IMR-90 (cell line): Measurements from ENCODE around the gene NELL2. TPM values are rescaled to one million over a fixed set of nuclear protein-coding genes. Genes with fewer than 3 reads are reported as not detected.

Experiments
- ATAC-seq: fragments of 200-7000 bp; cut with Tn5 transposase; 2 replicates; pipeline ENCODE4 v1.9.1; 2020; ENCODE audit warnings: low read depth, mild to moderate bottlenecking, moderate library complexity
- BruUV-seq: library from RNA; stranded (reverse); fragments of 400-500 nt; replicated peaks from 2 replicates; lab custom pipeline; 2021; lab: Mats Ljungman, UMichigan
- CTCF ChIA-PET: fragments of 300-600 bp; formaldehyde crosslinking; extraction: SDS; loops from one replicate; lab custom pipeline; 2021; ENCODE audit warnings: antibody characterized with exemption; lab: Yijun Ruan, JAX
- POLR2A ChIA-PET: fragments of 300-600 bp; sonication (Branson Sonifier 250); formaldehyde crosslinking; loops from one replicate; lab custom pipeline; 2022; ENCODE audit warnings: antibody characterized with exemption; ENCODE audit not compliant: unreplicated experiment; lab: Charles Lee
- DNase-seq: peaks from one replicate; pipeline ENCODE4 v3.0.0; 2013
- H2AFZ ChIP-seq: replicated peaks from 2 replicates; pipeline ENCODE3; 2013; ENCODE audit warnings: low read length, mild to moderate bottlenecking; ENCODE audit not compliant: poor library complexity
- H2AK5ac ChIP-seq: 2 replicates; pipeline ENCODE4 v1.6.1; 2013; ENCODE audit warnings: low read depth, low read length, inconsistent platforms
- H2AK9ac ChIP-seq: replicated peaks from 2 replicates; pipeline ENCODE3; 2013; ENCODE audit warnings: mild to moderate bottlenecking, low read depth, low read length, moderate library complexity; ENCODE audit not compliant: poor library complexity
- H2BK120ac ChIP-seq: 2 replicates; pipeline ENCODE4 v1.6.1; 2013; ENCODE audit warnings: low read depth, low read length, inconsistent platforms
- H2BK15ac ChIP-seq: 3 replicates; pipeline ENCODE4 v1.6.1; 2013; ENCODE audit warnings: low read depth, low read length, inconsistent platforms
- H2BK20ac ChIP-seq: 2 replicates; pipeline ENCODE4 v1.6.1; 2013; ENCODE audit warnings: low read depth, mild to moderate bottlenecking, inconsistent platforms, low read length, moderate library complexity
- H2BK5ac ChIP-seq: 2 replicates; pipeline ENCODE4 v1.6.1; 2013; ENCODE audit warnings: mild to moderate bottlenecking, low read depth, low read length, inconsistent platforms; ENCODE audit not compliant: poor library complexity, severe bottlenecking
- H3K14ac ChIP-seq: replicated peaks from 2 replicates; pipeline ENCODE4 v1.6.1; 2013; ENCODE audit warnings: low read depth, low read length, inconsistent platforms
- H3K18ac ChIP-seq: 2 replicates; pipeline ENCODE4 v1.6.1; 2013; ENCODE audit warnings: low read depth, low read length, control low read depth
- H3K23ac ChIP-seq: 2 replicates; pipeline ENCODE4 v1.6.1; 2013; ENCODE audit warnings: low read depth, low read length, inconsistent platforms
- H3K27ac ChIP-seq: 2 replicates; pipeline ENCODE4 v1.5.1; 2013; ENCODE audit warnings: mild to moderate bottlenecking, control low read depth, low read length; ENCODE audit not compliant: insufficient read depth
- H3K27me3 ChIP-seq: 2 replicates; pipeline ENCODE4 v1.6.1; 2013; ENCODE audit warnings: low read length; ENCODE audit not compliant: control insufficient read depth, insufficient read depth
- H3K36me3 ChIP-seq: 2 replicates; pipeline ENCODE4 v1.6.1; 2013; ENCODE audit warnings: low read length, mixed read lengths; ENCODE audit not compliant: control insufficient read depth, insufficient read depth
- H3K4ac ChIP-seq: 2 replicates; pipeline ENCODE4 v1.6.1; 2013; ENCODE audit warnings: low read depth, low read length, inconsistent platforms
- H3K4me1 ChIP-seq: 2 replicates; pipeline ENCODE4 v1.6.1; 2013; ENCODE audit warnings: low read length, mixed read lengths; ENCODE audit not compliant: control insufficient read depth, insufficient read depth
- H3K4me2 ChIP-seq: 2 replicates; pipeline ENCODE4 v1.6.1; 2013; ENCODE audit warnings: low read depth, mild to moderate bottlenecking, control low read depth, low read length, moderate library complexity
- H3K4me3 ChIP-seq: 2 replicates; pipeline ENCODE4 v1.5.1; 2013; ENCODE audit warnings: low read depth, mild to moderate bottlenecking, control low read depth, low read length, moderate library complexity; ENCODE audit not compliant: insufficient read depth
- H3K56ac ChIP-seq: 2 replicates; pipeline ENCODE4 v1.6.1; 2013; ENCODE audit warnings: low read length, inconsistent platforms; ENCODE audit not compliant: insufficient read depth; ENCODE audit errors: extremely low read depth
- H3K79me1 ChIP-seq, 2 experiments: 2 replicates each; pipeline ENCODE4 v1.6.1; 2013; ENCODE audit warnings: low read length in 2 of 2, inconsistent platforms in 1 of 2, low read depth in 1 of 2
- H3K9ac ChIP-seq: 2 replicates; pipeline ENCODE4 v1.6.1; 2013; ENCODE audit warnings: low read depth, low read length, control low read depth
- H3K9me1 ChIP-seq: 2 replicates; pipeline ENCODE4 v1.6.1; 2013; ENCODE audit warnings: low read length, inconsistent platforms; ENCODE audit not compliant: insufficient read depth
- H3K9me3 ChIP-seq: 2 replicates; pipeline ENCODE4 v1.6.1; 2013; ENCODE audit warnings: low read length; ENCODE audit not compliant: control insufficient read depth, insufficient read depth
- H4K20me1 ChIP-seq: 2 replicates; pipeline ENCODE4 v1.6.1; 2013; ENCODE audit warnings: low read length, inconsistent platforms; ENCODE audit not compliant: insufficient read depth
- H4K5ac ChIP-seq: 2 replicates; pipeline ENCODE4 v1.6.1; 2013; ENCODE audit warnings: mild to moderate bottlenecking, low read depth, low read length, control low read depth
- H4K8ac ChIP-seq, 2 experiments: 2 replicates each; pipeline ENCODE4 v1.6.1; 2013; ENCODE audit warnings: low read depth in 2 of 2, low read length in 2 of 2, control low read depth in 1 of 2, inconsistent platforms in 1 of 2
- H4K91ac ChIP-seq: 2 replicates; pipeline ENCODE4 v1.6.1; 2013; ENCODE audit warnings: low read depth, low read length, inconsistent platforms; ENCODE audit not compliant: insufficient read depth
- MXI1 ChIP-seq: IDR thresholded peaks from 2 replicates; pipeline ENCODE4 v1.6.1; 2012; ENCODE audit warnings: low read depth, mild to moderate bottlenecking, low read length, moderate library complexity, borderline replicate concordance
- RFX5 ChIP-seq: IDR thresholded peaks from 2 replicates; pipeline ENCODE4 v1.8.0; 2012; ENCODE audit warnings: low read depth, mild to moderate bottlenecking, low read length, moderate library complexity
- WGBS, 2 experiments: methylation state at CpG; one replicate each; pipeline versions ENCODE4 v1.1.5 to v1.1.7; 2013; ENCODE audit warnings: missing lambda C conversion rate in 2 of 2; ENCODE audit not compliant: insufficient read length in 1 of 2; ENCODE audit errors: extremely low coverage in 2 of 2; 5-methylcytosine and 5-hydroxymethylcytosine counted together
- dilution Hi-C: fragments of 300-500 bp; cut with HindIII; formaldehyde crosslinking; loops from one replicate; pipeline ENCODE4 v1.14.3; 2018; ENCODE audit warnings: low sequenced_read_pairs; ENCODE audit not compliant: unreplicated experiment
- in situ Hi-C: fragments of 300-500 bp; cut with MboI; formaldehyde crosslinking; loops from 3 replicates; pipeline ENCODE4 v1.14.3; 2019; ENCODE audit warnings: low sequenced_read_pairs, inconsistent platforms, mixed read lengths
- intact Hi-C: fragments of 100-400 bp; cut with micrococcal nuclease; formaldehyde crosslinking; loops from 2 replicates; pipeline ENCODE4 v1.10.0; 2022
- polyA plus RNA-seq, 3 experiments: library from polyadenylated mRNA; depleted of rRNA; stranded (reverse); fragments of >200 nt; gene quantifications; 2 replicates each; pipeline ENCODE4 v1.2.3, GENCODE V29; 2012; ENCODE audit warnings: low replicate concordance in 1 of 3
- total RNA-seq: library from RNA; depleted of rRNA; stranded (reverse); fragments of >200 nt; gene quantifications from 2 replicates; pipeline ENCODE4 v1.2.3, GENCODE V29; 2012

Gene NELL2
- total and polyA plus RNA-seq, 2 of the 4 experiments (the other 2 are of a cell fraction), result 0.18 to 0.26 TPM

- no peak overlapping the region for H2AK5ac ChIP-seq
- H3K4ac ChIP-seq, result no peak overlapping the region
- POLR2A ChIA-PET, result no interaction called here
- DNase-seq (no peak), ATAC-seq (no peak)
- no peak overlapping the region for H4K91ac ChIP-seq
- H4K8ac ChIP-seq, result no peak overlapping the region
- no peak overlapping the region for H3K18ac ChIP-seq
- CTCF ChIA-PET, result no interaction called here
- intact Hi-C loops, result no loop called here
- H3K23ac ChIP-seq, result no peak overlapping the region
- no peak overlapping the region for H2AK9ac ChIP-seq
- BruUV-seq, result no TSS peak
- no peak overlapping the region for H2BK20ac ChIP-seq
- H4K20me1 ChIP-seq, result no peaks in the 10 kb centered on the region
- H3K27ac ChIP-seq, result no peak overlapping the region
- dilution Hi-C loops, result no loop called here
- no peak overlapping the region for H4K5ac ChIP-seq
- no peaks in the 10 kb centered on the region for H3K79me1 ChIP-seq
- H3K9me1 ChIP-seq, result no peaks in the 10 kb centered on the region
- WGBS, 2 experiments, result no CpG with 5 or more reads among the region's 2 CpGs
- H3K4me3 ChIP-seq, result no peak overlapping the region
- no peak overlapping the region for H2BK5ac ChIP-seq
- H3K4me1 ChIP-seq, result no peaks in the 10 kb centered on the region
- H2BK120ac ChIP-seq, result no peak overlapping the region
- no peaks in the 10 kb centered on the region for H3K9me3 ChIP-seq
- H3K36me3 ChIP-seq, result no peaks in the 10 kb centered on the region
- H2AFZ ChIP-seq, result no peak overlapping the region
- TF ChIP-seq MXI1 (no peak), RFX5 (no peak)
- H3K9ac ChIP-seq, result no peak overlapping the region
- no peak overlapping the region for H2BK15ac ChIP-seq
- H3K4me2 ChIP-seq, result no peak overlapping the region
- in situ Hi-C loops, result no loop called here
- H3K14ac ChIP-seq, result no peak overlapping the region
- H3K56ac ChIP-seq, result no peak overlapping the region
- no peaks in the 10 kb centered on the region for H3K27me3 ChIP-seq
Measured at GRCh38 chr12:44551631-44552030, 324.5 kb downstream of the NELL2 start.
